WTC11 (cell line): ENCODE data around the gene LY6G5B. TPM values are rescaled to one million over a fixed set of nuclear protein-coding genes. Genes with fewer than 3 reads are reported as not detected.

Source experiments
- AFF4 ChIP-seq: sonication (generic); formaldehyde crosslinking; IDR thresholded peaks from 2 replicates; pipeline ENCODE4 v1.8.1; 2023; ENCODE audit warnings: mild to moderate bottlenecking, missing genetic modification reagents, borderline replicate concordance
- CREB1 ChIP-seq: sonication (generic); formaldehyde crosslinking; IDR thresholded peaks from 2 replicates; pipeline ENCODE4 v1.8.0; 2023; ENCODE audit warnings: mild to moderate bottlenecking, missing genetic modification reagents
- CREM ChIP-seq: sonication (generic); formaldehyde crosslinking; IDR thresholded peaks from 2 replicates; pipeline ENCODE4 v1.8.1; 2022; ENCODE audit warnings: mild to moderate bottlenecking, missing genetic modification reagents, moderate library complexity
- ESRRA ChIP-seq: sonication (generic); formaldehyde crosslinking; IDR thresholded peaks from 2 replicates; pipeline ENCODE4 v1.8.1; 2022; ENCODE audit warnings: mild to moderate bottlenecking, missing genetic modification reagents, borderline replicate concordance
- FOXK1 ChIP-seq: sonication (generic); formaldehyde crosslinking; IDR thresholded peaks from 2 replicates; pipeline ENCODE4 v1.8.0; 2022; ENCODE audit warnings: mild to moderate bottlenecking, moderate library complexity, missing genetic modification reagents
- HMGXB4 ChIP-seq: sonication (generic); formaldehyde crosslinking; IDR thresholded peaks from 2 replicates; pipeline ENCODE4 v1.8.1; 2023; ENCODE audit warnings: mild to moderate bottlenecking, moderate library complexity, missing genetic modification reagents
- JUN ChIP-seq: sonication (generic); formaldehyde crosslinking; IDR thresholded peaks from 2 replicates; pipeline ENCODE4 v1.8.0; 2023; ENCODE audit warnings: mild to moderate bottlenecking, missing genetic modification reagents
- NFE2L1 ChIP-seq: sonication (generic); formaldehyde crosslinking; IDR thresholded peaks from 2 replicates; pipeline ENCODE4 v1.8.1; 2023; ENCODE audit warnings: missing genetic modification reagents
- PRRX2 ChIP-seq: fragments of 250-450 bp; sonication (Bioruptor Pico); IDR thresholded peaks from 2 replicates; pipeline ENCODE4 v1.8.0; 2021; ENCODE audit warnings: mild to moderate bottlenecking
- SP1 ChIP-seq: sonication (generic); formaldehyde crosslinking; conservative IDR thresholded peaks from 2 replicates; pipeline ENCODE4 v1.8.1; 2022; ENCODE audit warnings: missing genetic modification reagents
- STAT6 ChIP-seq: sonication (generic); formaldehyde crosslinking; conservative IDR thresholded peaks from 2 replicates; pipeline ENCODE4 v1.8.1; 2023; ENCODE audit warnings: mild to moderate bottlenecking, low read depth, missing genetic modification reagents, moderate library complexity
- TEAD1 ChIP-seq: sonication (generic); formaldehyde crosslinking; IDR thresholded peaks from 2 replicates; pipeline ENCODE4 v1.8.0; 2022; ENCODE audit warnings: mild to moderate bottlenecking, missing genetic modification reagents
- total RNA-seq: library from RNA; stranded (reverse); gene quantifications from 3 replicates; pipeline ENCODE4 v1.2.3, GENCODE V29; 2021
- TF ChIP-seq, protein P1 (sequence below): fragments of 250-450 bp; sonication (Bioruptor Pico); IDR thresholded peaks from 2 replicates; pipeline ENCODE4 v1.9.0; 2021; ENCODE audit warnings: mild to moderate bottlenecking
- TF ChIP-seq, protein P2 (sequence below): sonication (generic); formaldehyde crosslinking; IDR thresholded peaks from 2 replicates; pipeline ENCODE4 v1.8.1; 2022; ENCODE audit warnings: mild to moderate bottlenecking, moderate library complexity, missing genetic modification reagents
- TF ChIP-seq, protein P3 (sequence below): sonication (generic); formaldehyde crosslinking; IDR thresholded peaks from 2 replicates; pipeline ENCODE4 v1.8.0; 2023; ENCODE audit warnings: missing genetic modification reagents, mild to moderate bottlenecking, borderline replicate concordance

Gene LY6G5B
- total RNA-seq, 1 experiment from 2014 or later: 15.7 TPM

DNA sequence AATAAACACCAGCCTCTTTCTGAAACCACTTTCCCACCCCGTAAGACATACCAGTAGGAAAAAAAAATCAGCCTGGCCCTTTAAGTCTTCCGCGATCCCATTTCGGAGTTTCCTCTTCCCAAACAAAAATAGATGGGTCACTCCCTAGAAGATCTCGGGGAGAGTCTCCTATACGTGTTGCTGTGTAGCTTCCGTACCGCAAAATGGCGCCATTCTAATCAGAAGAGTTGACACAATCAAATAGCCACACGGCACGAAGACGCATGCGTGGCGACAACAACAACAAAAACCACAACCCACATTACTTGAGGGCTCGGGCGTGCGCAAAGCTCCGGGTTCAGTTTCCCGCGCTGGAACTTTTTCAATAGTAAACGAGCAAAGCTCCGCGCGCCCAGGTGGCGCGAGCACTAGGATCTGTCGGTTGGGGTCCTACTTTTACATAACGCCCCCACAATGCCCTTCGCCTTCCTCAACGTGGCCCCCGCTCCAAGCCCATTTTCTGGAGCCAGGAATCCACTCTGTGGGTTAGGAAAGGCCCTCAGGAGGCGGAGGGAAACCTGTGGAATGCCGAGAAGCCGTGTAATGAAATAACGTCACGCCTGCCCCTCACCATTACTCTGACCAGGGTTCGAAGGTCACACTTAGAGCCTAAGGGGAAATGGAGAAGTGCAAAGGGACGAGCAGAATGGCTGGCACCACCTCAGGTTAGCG is 4.8 kb upstream of the LY6G5B start, which contains the start of gene GPANK1 (continued):
- TF ChIP-seq, protein P1, sequence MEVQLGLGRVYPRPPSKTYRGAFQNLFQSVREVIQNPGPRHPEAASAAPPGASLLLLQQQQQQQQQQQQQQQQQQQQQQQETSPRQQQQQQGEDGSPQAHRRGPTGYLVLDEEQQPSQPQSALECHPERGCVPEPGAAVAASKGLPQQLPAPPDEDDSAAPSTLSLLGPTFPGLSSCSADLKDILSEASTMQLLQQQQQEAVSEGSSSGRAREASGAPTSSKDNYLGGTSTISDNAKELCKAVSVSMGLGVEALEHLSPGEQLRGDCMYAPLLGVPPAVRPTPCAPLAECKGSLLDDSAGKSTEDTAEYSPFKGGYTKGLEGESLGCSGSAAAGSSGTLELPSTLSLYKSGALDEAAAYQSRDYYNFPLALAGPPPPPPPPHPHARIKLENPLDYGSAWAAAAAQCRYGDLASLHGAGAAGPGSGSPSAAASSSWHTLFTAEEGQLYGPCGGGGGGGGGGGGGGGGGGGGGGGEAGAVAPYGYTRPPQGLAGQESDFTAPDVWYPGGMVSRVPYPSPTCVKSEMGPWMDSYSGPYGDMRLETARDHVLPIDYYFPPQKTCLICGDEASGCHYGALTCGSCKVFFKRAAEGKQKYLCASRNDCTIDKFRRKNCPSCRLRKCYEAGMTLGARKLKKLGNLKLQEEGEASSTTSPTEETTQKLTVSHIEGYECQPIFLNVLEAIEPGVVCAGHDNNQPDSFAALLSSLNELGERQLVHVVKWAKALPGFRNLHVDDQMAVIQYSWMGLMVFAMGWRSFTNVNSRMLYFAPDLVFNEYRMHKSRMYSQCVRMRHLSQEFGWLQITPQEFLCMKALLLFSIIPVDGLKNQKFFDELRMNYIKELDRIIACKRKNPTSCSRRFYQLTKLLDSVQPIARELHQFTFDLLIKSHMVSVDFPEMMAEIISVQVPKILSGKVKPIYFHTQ (CRISPR knock-in tag): no peak
- TF ChIP-seq, protein P2, sequence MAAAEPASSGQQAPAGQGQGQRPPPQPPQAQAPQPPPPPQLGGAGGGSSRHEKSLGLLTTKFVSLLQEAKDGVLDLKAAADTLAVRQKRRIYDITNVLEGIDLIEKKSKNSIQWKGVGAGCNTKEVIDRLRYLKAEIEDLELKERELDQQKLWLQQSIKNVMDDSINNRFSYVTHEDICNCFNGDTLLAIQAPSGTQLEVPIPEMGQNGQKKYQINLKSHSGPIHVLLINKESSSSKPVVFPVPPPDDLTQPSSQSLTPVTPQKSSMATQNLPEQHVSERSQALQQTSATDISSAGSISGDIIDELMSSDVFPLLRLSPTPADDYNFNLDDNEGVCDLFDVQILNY: 0 out of 2 replicates have a peak, but pooled peaks have one; percentile 5
- no peak for TF ChIP-seq NFE2L1 (CRISPR knock-in tag)
- no peak for TF ChIP-seq PRRX2
- no peak for TF ChIP-seq ESRRA (CRISPR knock-in tag)
- TF ChIP-seq AFF4 (CRISPR knock-in tag): no peak
- no peak for TF ChIP-seq CREB1
- TF ChIP-seq CREM: peak; percentile 20; the same call in 1 of the 2 replicates
- no peak for TF ChIP-seq STAT6 (CRISPR knock-in tag)
- TF ChIP-seq TEAD1 (CRISPR knock-in tag): 0 out of 2 replicates have a peak, but pooled peaks have one; percentile 36
- TF ChIP-seq, protein P3, sequence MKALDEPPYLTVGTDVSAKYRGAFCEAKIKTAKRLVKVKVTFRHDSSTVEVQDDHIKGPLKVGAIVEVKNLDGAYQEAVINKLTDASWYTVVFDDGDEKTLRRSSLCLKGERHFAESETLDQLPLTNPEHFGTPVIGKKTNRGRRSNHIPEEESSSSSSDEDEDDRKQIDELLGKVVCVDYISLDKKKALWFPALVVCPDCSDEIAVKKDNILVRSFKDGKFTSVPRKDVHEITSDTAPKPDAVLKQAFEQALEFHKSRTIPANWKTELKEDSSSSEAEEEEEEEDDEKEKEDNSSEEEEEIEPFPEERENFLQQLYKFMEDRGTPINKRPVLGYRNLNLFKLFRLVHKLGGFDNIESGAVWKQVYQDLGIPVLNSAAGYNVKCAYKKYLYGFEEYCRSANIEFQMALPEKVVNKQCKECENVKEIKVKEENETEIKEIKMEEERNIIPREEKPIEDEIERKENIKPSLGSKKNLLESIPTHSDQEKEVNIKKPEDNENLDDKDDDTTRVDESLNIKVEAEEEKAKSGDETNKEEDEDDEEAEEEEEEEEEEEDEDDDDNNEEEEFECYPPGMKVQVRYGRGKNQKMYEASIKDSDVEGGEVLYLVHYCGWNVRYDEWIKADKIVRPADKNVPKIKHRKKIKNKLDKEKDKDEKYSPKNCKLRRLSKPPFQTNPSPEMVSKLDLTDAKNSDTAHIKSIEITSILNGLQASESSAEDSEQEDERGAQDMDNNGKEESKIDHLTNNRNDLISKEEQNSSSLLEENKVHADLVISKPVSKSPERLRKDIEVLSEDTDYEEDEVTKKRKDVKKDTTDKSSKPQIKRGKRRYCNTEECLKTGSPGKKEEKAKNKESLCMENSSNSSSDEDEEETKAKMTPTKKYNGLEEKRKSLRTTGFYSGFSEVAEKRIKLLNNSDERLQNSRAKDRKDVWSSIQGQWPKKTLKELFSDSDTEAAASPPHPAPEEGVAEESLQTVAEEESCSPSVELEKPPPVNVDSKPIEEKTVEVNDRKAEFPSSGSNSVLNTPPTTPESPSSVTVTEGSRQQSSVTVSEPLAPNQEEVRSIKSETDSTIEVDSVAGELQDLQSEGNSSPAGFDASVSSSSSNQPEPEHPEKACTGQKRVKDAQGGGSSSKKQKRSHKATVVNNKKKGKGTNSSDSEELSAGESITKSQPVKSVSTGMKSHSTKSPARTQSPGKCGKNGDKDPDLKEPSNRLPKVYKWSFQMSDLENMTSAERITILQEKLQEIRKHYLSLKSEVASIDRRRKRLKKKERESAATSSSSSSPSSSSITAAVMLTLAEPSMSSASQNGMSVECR: no peak
- 0 out of 2 replicates have a peak, but pooled peaks have one; percentile 16 for TF ChIP-seq SP1
- 0 out of 2 replicates have a peak, but pooled peaks have one; percentile 12 for TF ChIP-seq HMGXB4 (CRISPR knock-in tag)
- peak; percentile 69; the same call in 1 of the 2 replicates for TF ChIP-seq FOXK1 (CRISPR knock-in tag)
- 0 out of 2 replicates have a peak, but pooled peaks have one; percentile 11 for TF ChIP-seq JUN (CRISPR knock-in tag)
